Omental fat pad (tissue), 4 donors: ENCODE results near the gene FTH1. TPM values are rescaled to one million over a fixed set of nuclear protein-coding genes. Genes with fewer than 3 reads are reported as not detected.
A peak's percentile ranks its signal among the peaks of the same experiment; 100 is the strongest.

Experiments used
- ATAC-seq: fragments of 150-250 bp; one replicate; pipeline ENCODE4 v1.9.1; 2016; ENCODE audit warnings: mild to moderate bottlenecking, moderate library complexity; ENCODE audit not compliant: low FRiP score
- DNase-seq: peaks from one replicate; pipeline ENCODE4 v3.0.0-alpha.2; 2019; ENCODE audit warnings: low spot score
- total RNA-seq, 4 donors: library from RNA; depleted of rRNA; stranded (reverse); fragments of >200 nt; gene quantifications; one replicate each; pipeline ENCODE4 v1.1.0, GENCODE V29; 2016
- TF ChIP-seq, protein P1 (sequence below), 3 donors: fragments of 450-650 bp; IDR thresholded peaks; one replicate each; pipeline ENCODE4 v1.5.1; 2016 to 2017; ENCODE audit warnings: antibody characterized with exemption in 3 of 3, mild to moderate bottlenecking in 3 of 3, moderate library complexity in 2 of 3

The FTH1 gene
- total RNA-seq, 4 donors from 2014 or later: 3,477 to 7,075 (median 4,643) TPM

DNA sequence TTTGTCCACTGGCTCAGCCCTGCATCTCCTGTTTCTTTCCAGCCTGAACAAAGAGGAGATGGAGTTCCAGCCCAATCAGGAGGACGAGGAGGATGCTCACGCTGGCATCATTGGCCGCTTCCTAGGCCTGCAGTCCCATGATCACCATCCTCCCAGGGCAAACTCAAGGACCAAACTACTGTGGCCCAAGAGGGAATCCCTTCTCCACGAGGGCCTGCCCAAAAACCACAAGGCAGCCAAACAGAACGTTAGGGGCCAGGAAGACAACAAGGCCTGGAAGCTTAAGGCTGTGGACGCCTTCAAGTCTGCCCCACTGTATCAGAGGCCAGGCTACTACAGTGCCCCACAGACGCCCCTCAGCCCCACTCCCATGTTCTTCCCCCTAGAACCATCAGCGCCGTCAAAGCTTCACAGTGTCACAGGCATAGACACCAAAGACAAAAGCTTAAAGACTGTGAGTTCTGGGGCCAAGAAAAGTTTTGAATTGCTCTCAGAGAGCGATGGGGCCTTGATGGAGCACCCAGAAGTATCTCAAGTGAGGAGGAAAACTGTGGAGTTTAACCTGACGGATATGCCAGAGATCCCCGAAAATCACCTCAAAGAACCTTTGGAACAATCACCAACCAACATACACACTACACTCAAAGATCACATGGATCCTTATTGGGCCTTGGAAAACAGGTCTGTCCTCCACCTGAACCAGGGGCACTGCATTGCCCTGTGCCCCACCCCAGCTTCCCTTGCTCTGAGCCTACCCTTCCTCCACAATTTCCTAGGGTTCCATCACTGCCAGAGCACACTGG lies 5.0 kb downstream of the FTH1 start:
- DNase-seq: no peak

DNA sequence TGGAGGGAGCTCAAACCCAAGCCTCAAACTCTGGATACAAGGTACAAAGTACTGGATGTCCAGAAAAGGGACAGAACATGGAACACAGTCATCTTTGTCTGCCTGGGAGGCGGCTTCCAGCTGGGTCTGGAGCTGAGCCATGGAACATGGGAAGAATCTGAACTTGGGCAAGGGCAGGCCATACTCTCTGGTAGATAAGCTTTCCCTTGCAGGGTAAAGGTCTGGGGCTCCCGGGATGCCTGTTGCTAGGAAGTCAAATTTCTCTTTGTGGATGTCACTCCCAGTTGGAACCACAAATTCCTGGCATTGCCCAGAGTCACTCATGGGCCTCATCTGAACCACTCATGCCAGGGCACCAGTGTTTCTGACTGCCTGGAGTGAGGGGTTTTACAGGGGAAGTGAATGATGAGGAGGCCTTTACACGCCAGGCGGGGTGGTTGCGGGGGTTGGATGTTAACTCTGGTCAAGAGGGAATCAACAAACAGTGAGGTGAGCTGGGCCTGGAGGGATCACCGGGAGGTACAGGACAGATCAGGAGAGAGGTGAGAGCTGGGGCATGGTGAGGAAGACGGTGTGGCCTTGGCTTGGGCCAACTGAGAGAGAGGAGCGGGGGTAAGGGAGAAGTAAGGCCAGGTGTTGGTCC lies 5.7 kb downstream of the FTH1 start:
- TF ChIP-seq, protein P1, sequence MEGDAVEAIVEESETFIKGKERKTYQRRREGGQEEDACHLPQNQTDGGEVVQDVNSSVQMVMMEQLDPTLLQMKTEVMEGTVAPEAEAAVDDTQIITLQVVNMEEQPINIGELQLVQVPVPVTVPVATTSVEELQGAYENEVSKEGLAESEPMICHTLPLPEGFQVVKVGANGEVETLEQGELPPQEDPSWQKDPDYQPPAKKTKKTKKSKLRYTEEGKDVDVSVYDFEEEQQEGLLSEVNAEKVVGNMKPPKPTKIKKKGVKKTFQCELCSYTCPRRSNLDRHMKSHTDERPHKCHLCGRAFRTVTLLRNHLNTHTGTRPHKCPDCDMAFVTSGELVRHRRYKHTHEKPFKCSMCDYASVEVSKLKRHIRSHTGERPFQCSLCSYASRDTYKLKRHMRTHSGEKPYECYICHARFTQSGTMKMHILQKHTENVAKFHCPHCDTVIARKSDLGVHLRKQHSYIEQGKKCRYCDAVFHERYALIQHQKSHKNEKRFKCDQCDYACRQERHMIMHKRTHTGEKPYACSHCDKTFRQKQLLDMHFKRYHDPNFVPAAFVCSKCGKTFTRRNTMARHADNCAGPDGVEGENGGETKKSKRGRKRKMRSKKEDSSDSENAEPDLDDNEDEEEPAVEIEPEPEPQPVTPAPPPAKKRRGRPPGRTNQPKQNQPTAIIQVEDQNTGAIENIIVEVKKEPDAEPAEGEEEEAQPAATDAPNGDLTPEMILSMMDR (IDR thresholded peaks at IDR 0.05): no peak
- no peak for DNase-seq
- peak; percentile 20 for ATAC-seq

More for the DNA sequence above, 5.0 kb downstream of the FTH1 start:
- peak; percentile 6 for ATAC-seq
- TF ChIP-seq, protein P1 (IDR thresholded peaks at IDR 0.05): no peak

DNA sequence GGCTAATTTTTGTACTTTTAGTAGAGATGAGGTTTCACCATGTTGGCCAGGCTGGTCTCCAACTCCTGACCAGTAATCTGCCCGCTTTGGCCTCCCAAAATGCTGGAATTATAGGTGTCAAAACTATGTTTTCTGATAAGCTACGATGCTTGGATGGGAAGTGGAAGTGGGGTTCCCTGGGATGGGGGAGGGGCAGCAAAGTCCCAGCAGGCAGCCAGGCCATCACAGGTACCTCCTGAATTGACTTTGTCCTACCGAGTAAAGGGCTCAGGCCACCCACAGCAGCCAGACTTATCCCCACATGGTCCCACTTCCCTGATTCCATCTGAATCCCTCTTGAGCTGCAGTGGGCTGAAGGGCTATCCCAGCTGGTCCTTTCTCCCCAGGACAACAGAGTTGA lies 6.9 kb downstream of the FTH1 start:
- DNase-seq: no peak
- ATAC-seq: no peak
- TF ChIP-seq, protein P1 (IDR thresholded peaks at IDR 0.05): no peak

DNA sequence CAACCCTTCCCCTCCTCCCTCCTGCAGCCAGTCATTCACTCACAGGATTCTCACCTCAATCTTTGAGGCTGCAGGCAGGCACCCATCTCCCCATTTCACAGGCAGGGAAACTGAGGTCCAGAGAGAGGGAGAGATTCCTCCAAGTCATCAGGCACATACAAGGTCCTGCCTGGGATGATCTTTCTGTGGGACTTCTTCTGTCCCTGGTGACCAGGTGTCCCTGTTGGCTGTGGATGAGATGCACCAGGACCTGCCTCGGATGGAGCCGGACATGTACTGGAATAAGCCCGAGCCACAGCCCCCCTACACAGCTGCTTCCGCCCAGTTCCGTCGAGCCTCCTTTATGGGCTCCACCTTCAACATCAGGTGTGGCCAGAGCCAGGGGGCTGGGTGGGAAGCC lies 7.8 kb downstream of the FTH1 start:
- TF ChIP-seq, protein P1 (IDR thresholded peaks at IDR 0.05): no peak
- DNase-seq (no peak), ATAC-seq (no peak)

DNA sequence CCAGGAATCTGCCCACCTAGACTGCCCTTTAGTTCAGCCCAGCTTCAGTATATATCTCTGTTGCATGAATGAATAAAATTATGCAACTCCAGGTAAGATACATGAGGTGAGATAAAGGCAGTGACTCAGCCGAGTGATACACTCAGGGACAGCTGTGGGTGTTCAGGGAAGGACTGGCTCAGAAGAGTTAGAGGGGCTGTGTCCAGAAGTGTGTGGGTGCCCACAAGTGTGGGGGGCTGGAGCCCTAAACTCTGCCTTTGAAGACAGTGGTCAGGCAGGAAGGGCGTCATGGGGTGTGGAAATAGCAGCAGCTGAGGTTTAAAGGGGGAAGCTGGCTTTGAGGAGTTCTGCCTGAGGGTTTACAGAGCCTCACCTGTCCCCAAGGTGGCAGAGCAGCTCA lies 8.3 kb downstream of the FTH1 start:
- ATAC-seq: no peak
- no peak for DNase-seq
- TF ChIP-seq, protein P1 (IDR thresholded peaks at IDR 0.05): no peak

DNA sequence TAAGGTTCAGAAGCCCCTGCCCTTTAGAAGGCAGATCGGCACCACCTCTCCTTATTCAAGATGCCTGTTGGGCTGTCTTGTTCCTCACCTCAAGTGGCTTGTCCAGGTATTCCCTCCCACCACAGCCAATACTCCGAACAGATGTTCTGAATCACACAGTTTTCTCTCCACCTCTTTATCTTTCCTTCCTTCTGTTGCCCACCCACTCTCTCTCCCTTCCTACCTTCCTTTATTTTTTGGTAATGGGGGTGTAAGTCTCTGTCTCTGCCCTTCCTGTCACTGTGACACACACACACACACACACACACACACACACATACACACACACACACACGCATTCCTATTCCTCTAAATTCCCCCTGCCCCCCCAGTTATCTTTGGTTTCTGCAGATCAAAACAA lies 8.8 kb downstream of the FTH1 start:
- ATAC-seq: no peak
- DNase-seq: no peak
- TF ChIP-seq, protein P1 (IDR thresholded peaks at IDR 0.05): no peak
